ENCODE data around the gene SMDT1. TPM values are rescaled to one million over a fixed set of nuclear protein-coding genes. Genes with fewer than 3 reads are reported as not detected.
"Not testable (repeated sequence)": the region's sequence is repeated elsewhere in the genome, so short reads cannot be mapped to it uniquely, and the experiment has no call there.

SMDT1 gene
- total RNA-seq, 1 experiment from 2014 or later, result 44.6 TPM

- peak overlapping the region; percentile 74 to 81 for H3K4me3 ChIP-seq (ENCODE audit: low read depth in 2 of 2, low read length in 2 of 2)
- no peaks in the 10 kb centered on the region; the same call in none of the 2 replicates for H3K36me3 ChIP-seq (ENCODE audit: control insufficient read depth, insufficient read depth, low read length)
- CTCF ChIA-PET, result interaction anchor here (0.7 to 2.5 kb wide), 4 partner anchors 15 to 352 kb away, joined by 3 to 12 read pairs (median 5); no protein-coding TSS in a partner anchor
- peak overlapping the region; percentile 49 for H3K27ac ChIP-seq (ENCODE audit: low read length)
- ATAC-seq (no peak), DNase-seq (ENCODE audit: low read depth, low spot score) (no peak)
- H3K27me3 ChIP-seq (ENCODE audit: control insufficient read depth, insufficient read depth, low read length), result no peaks in the 10 kb centered on the region
- in situ Hi-C loops (cut with HindIII; ENCODE audit: low pct_unique_long_range_greater_than_20kb, low sequenced_read_pairs) (no loop called here), intact Hi-C loops (cut with micrococcal nuclease; ENCODE audit: unreplicated experiment) (no loop called here)
- TSS peak; percentile 45 for BruUV-seq (replicated peaks)
- H3K4me1 ChIP-seq (ENCODE audit: control insufficient read depth, insufficient read depth, low read length), result no peaks in the 10 kb centered on the region
- H3K9me3 ChIP-seq (ENCODE audit: control insufficient read depth, insufficient read depth, low read depth, low read length), result no peaks in the 10 kb centered on the region
- POLR2A ChIA-PET, result no interaction called here
- TF ChIP-seq, protein P1, sequence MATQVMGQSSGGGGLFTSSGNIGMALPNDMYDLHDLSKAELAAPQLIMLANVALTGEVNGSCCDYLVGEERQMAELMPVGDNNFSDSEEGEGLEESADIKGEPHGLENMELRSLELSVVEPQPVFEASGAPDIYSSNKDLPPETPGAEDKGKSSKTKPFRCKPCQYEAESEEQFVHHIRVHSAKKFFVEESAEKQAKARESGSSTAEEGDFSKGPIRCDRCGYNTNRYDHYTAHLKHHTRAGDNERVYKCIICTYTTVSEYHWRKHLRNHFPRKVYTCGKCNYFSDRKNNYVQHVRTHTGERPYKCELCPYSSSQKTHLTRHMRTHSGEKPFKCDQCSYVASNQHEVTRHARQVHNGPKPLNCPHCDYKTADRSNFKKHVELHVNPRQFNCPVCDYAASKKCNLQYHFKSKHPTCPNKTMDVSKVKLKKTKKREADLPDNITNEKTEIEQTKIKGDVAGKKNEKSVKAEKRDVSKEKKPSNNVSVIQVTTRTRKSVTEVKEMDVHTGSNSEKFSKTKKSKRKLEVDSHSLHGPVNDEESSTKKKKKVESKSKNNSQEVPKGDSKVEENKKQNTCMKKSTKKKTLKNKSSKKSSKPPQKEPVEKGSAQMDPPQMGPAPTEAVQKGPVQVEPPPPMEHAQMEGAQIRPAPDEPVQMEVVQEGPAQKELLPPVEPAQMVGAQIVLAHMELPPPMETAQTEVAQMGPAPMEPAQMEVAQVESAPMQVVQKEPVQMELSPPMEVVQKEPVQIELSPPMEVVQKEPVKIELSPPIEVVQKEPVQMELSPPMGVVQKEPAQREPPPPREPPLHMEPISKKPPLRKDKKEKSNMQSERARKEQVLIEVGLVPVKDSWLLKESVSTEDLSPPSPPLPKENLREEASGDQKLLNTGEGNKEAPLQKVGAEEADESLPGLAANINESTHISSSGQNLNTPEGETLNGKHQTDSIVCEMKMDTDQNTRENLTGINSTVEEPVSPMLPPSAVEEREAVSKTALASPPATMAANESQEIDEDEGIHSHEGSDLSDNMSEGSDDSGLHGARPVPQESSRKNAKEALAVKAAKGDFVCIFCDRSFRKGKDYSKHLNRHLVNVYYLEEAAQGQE (IDR thresholded peaks at IDR 0.05; ENCODE audit: insufficient read depth in 1 of 2, low read depth in 2 of 2, low read length in 1 of 2), result no peak
- TF ChIP-seq SIN3A (IDR thresholded peaks at IDR 0.05; ENCODE audit: borderline replicate concordance, insufficient read depth, low read depth, low read length) (no peak), TCF7L2 (IDR thresholded peaks at IDR 0.05; ENCODE audit: low read depth, low read length) (no peak), POLR2AphosphoS5 (IDR thresholded peaks at IDR 0.05; ENCODE audit: low read depth, low read length) (no peak)
- TF ChIP-seq, protein P2, sequence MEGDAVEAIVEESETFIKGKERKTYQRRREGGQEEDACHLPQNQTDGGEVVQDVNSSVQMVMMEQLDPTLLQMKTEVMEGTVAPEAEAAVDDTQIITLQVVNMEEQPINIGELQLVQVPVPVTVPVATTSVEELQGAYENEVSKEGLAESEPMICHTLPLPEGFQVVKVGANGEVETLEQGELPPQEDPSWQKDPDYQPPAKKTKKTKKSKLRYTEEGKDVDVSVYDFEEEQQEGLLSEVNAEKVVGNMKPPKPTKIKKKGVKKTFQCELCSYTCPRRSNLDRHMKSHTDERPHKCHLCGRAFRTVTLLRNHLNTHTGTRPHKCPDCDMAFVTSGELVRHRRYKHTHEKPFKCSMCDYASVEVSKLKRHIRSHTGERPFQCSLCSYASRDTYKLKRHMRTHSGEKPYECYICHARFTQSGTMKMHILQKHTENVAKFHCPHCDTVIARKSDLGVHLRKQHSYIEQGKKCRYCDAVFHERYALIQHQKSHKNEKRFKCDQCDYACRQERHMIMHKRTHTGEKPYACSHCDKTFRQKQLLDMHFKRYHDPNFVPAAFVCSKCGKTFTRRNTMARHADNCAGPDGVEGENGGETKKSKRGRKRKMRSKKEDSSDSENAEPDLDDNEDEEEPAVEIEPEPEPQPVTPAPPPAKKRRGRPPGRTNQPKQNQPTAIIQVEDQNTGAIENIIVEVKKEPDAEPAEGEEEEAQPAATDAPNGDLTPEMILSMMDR (IDR thresholded peaks at IDR 0.05), result no peak
Measured at GRCh38 chr22:42091455-42091782, 11.9 kb downstream of the SMDT1 start.

DNA sequence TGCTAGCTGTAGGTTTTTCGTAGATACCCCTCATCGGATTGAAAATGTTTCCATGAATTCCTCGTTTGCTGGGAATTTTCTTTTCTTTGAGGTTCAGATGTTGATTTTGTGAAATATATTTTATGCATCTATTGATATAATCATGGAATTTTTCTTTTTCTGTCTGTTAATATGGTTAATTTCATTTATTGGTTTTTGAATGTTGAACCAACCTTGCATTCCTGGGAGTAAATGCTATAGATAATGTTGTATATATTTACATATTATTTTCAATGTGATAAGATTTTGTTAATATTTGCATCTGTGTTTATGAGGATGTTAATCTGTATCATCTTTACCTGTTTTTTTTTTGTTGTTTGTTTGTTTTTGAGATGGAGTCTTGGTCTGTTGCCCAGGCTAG lies 21.7 kb downstream of the SMDT1 start:
- Histone ChIP-seq H3K4me3 (ENCODE audit: low read depth in 2 of 2, low read length in 2 of 2) (no peak overlapping the region), H3K27ac (ENCODE audit: low read length) (no peak overlapping the region), H3K9me3 (ENCODE audit: control insufficient read depth, insufficient read depth, low read depth, low read length) (no peaks in the 10 kb centered on the region; the same call in 1 of the 2 replicates), H3K27me3 (ENCODE audit: control insufficient read depth, insufficient read depth, low read length) (no peaks in the 10 kb centered on the region), H3K4me1 (ENCODE audit: control insufficient read depth, insufficient read depth, low read length) (no peaks in the 10 kb centered on the region), H3K36me3 (ENCODE audit: control insufficient read depth, insufficient read depth, low read length) (no peaks in the 10 kb centered on the region)
- DNase-seq (ENCODE audit: low read depth, low spot score), result no peak
- in situ Hi-C loops (cut with HindIII; ENCODE audit: low pct_unique_long_range_greater_than_20kb, low sequenced_read_pairs), result no loop called here
- TF ChIP-seq SIN3A (IDR thresholded peaks at IDR 0.05; ENCODE audit: borderline replicate concordance, insufficient read depth, low read depth, low read length) (no peak), TCF7L2 (IDR thresholded peaks at IDR 0.05; ENCODE audit: low read depth, low read length) (no peak), POLR2AphosphoS5 (IDR thresholded peaks at IDR 0.05; ENCODE audit: low read depth, low read length) (no peak)
- TF ChIP-seq, protein P2 (IDR thresholded peaks at IDR 0.05), result no peak
- TF ChIP-seq, protein P1 (IDR thresholded peaks at IDR 0.05; ENCODE audit: insufficient read depth in 1 of 2, low read depth in 2 of 2, low read length in 1 of 2), result no peak
- intact Hi-C loops (cut with micrococcal nuclease; ENCODE audit: unreplicated experiment), result no loop called here
- ATAC-seq, result no peak
- ChIA-PET CTCF (no interaction called here), POLR2A (no interaction called here)
- no TSS peak for BruUV-seq (replicated peaks)

- H3K4me3 ChIP-seq (ENCODE audit: low read depth in 2 of 2, low read length in 2 of 2); CTCF ChIA-PET; H3K27me3 ChIP-seq (ENCODE audit: control insufficient read depth, insufficient read depth, low read length); H3K9me3 ChIP-seq (ENCODE audit: control insufficient read depth, insufficient read depth, low read depth, low read length); BruUV-seq (replicated peaks); H3K27ac ChIP-seq (ENCODE audit: low read length); H3K4me1 ChIP-seq (ENCODE audit: control insufficient read depth, insufficient read depth, low read length); H3K36me3 ChIP-seq (ENCODE audit: control insufficient read depth, insufficient read depth, low read length); intact Hi-C loops (cut with micrococcal nuclease; ENCODE audit: unreplicated experiment); ATAC-seq; DNase-seq (ENCODE audit: low read depth, low spot score); in situ Hi-C loops (cut with HindIII; ENCODE audit: low pct_unique_long_range_greater_than_20kb, low sequenced_read_pairs): not testable (repeated sequence)
- POLR2A ChIA-PET, result interaction anchor here (0.5 kb wide), 1 partner anchor 10 kb away, joined by 4 read pairs; no protein-coding TSS in a partner anchor
Measured at GRCh38 chr22:42104332-42104860, 24.9 kb downstream of the SMDT1 start.
